Subcutaneous adipose tissue (tissue), 4 donors: ENCODE measurements around the gene TXN2. TPM values are rescaled to one million over a fixed set of nuclear protein-coding genes. Genes with fewer than 3 reads are reported as not detected.

Source experiments
- total RNA-seq, 4 donors: library from RNA; depleted of rRNA; stranded (reverse); fragments of >200 nt; gene quantifications; one replicate each; pipeline ENCODE4 v1.1.0, GENCODE V29; 2016
- TF ChIP-seq, protein P1 (sequence below): fragments of 450-650 bp; IDR thresholded peaks from one replicate; pipeline ENCODE4 v1.5.1; 2016; ENCODE audit warnings: low read depth, mild to moderate bottlenecking, control low read depth, antibody characterized with exemption, moderate library complexity

Gene TXN2
- total RNA-seq, 4 donors from 2014 or later, result 26.9 to 84.6 (median 65.3) TPM

DNA sequence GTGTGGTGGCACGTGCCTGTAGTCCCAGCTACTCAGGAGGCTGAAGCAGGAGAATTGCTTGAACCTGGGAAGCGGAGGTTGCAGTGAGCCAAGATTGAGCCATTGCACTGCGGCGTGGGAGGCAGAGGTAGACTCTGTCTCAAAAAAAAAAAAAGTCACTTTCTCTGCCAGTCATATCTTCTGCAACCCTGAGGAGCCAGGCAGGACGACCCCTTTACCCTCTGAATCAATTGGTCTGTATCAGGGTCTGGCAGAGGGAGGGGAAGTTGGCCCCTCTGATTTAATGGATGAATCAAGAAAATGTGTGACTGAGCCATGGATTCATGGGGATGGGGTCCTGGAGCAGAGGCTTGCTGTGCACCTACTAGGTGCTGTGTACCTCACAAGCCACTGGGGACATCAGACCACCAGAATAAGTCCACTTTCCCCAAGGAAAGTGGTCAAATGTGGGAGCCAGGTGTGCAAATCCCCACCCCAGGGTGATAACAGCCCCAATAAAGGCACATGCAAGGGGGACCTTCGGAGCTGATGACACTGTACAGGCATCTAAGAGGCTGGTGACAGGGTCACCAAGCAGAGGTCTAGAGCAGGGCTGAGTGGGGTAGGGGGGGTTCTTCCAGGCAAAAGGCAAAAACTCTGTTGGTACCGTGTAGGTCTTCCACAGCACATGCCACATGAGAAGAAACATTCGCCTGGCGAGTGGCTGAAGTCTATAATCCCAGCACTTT, 29.0 kb downstream of the TXN2 start:
- TF ChIP-seq, protein P1, sequence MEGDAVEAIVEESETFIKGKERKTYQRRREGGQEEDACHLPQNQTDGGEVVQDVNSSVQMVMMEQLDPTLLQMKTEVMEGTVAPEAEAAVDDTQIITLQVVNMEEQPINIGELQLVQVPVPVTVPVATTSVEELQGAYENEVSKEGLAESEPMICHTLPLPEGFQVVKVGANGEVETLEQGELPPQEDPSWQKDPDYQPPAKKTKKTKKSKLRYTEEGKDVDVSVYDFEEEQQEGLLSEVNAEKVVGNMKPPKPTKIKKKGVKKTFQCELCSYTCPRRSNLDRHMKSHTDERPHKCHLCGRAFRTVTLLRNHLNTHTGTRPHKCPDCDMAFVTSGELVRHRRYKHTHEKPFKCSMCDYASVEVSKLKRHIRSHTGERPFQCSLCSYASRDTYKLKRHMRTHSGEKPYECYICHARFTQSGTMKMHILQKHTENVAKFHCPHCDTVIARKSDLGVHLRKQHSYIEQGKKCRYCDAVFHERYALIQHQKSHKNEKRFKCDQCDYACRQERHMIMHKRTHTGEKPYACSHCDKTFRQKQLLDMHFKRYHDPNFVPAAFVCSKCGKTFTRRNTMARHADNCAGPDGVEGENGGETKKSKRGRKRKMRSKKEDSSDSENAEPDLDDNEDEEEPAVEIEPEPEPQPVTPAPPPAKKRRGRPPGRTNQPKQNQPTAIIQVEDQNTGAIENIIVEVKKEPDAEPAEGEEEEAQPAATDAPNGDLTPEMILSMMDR, result no peak

DNA sequence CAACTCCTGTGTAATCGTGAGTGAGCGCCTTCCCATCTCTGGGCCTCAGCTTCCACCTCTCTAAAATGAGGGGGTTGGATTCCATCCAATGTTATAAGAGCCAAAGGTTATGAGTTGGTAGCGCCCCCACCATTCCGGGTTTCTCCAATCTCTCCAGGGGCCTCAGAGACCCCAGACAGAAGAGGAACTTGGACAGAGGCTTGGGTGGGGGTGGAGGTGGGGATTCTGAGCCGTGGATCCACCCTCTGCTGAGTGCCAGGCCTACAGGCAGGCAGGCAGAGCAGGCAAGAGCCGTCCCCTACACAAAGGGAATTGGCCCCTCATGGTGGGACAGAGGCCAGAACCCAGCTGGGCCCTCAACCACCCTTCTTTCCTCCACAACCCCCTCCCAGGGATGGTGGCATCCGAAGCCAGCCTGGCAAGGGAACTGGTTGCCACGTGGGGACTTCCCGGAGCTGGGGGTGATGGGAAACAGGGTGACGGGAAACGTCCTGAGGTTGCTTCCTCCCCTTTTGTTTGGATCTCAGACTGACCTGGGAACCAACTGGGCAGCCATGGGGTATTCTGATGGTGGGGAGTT, 31.8 kb downstream of the TXN2 start:
- TF ChIP-seq, protein P1, result no peak

DNA sequence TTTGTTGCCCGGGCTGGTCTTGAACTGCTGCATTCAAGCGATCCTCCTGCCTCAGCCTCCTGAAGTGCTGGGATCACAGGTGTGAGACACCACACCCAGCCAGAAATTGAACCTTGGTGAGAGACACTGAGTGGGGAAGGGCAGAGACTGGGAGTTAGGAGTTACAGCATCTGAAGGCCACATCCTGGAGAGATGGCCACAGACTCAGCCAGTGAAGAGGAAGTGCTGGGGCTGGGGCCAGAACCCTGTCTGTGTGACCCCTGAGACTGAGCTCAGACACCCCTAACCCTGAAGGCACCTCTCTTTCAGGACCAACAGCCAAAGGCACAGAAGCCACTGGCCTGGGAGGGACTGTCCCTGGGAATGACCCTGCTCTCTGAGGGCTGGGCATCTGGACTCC, 33.8 kb downstream of the TXN2 start:
- TF ChIP-seq, protein P1, result no peak

DNA sequence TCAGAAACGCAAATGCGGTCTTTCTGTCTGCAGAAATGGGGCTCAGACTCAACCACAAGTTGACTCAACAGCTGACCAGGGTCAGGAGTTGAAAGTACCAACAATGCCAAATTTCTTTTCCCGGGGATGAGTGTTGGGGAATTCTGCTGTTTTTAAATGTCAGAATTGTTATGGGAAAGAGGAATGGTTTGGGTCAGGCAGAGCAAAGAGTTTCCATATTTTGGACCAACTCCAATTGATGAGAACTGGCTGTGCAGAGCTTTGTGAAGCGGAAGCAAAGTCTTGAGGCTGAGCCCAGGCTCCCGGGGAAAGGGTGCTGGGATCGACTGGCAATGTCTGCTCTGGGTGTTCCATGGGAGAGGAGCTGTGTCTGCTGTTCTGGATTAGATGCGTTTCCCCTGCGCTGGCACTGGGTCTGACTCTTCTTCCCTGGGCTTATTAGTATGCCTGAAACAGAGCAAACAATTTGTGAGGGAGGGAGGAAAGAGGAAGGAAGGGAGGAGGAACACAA, 36.2 kb downstream of the TXN2 start:
- TF ChIP-seq, protein P1, result no peak

DNA sequence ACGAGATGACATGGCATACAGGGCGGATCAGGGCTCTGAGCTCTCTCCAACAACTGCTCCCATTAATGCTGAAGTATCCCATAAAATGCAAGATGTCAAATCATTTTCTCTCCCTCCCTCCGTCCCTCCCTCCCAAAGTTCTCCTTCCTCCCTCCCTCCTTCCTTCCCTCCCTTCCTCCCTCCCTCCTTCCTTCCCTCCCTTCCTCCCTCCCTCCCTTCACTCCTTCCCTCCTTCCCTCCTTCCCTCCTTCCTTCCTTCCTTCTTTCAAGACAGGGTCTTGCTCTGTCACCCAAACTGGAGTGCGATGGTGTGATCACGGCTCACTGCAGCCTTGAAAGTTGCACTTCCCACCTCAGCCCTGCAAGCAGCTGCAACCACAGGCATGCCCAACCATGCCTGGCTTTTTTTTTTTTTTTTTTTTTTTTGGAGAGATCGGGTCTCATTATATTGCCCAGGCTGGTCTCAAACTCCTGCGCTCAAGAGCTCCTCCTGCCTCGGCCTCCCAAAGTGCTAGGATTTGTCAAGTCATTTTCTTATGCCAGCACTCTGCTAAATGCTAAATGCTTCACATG, 38.2 kb downstream of the TXN2 start:
- TF ChIP-seq, protein P1, result no peak

DNA sequence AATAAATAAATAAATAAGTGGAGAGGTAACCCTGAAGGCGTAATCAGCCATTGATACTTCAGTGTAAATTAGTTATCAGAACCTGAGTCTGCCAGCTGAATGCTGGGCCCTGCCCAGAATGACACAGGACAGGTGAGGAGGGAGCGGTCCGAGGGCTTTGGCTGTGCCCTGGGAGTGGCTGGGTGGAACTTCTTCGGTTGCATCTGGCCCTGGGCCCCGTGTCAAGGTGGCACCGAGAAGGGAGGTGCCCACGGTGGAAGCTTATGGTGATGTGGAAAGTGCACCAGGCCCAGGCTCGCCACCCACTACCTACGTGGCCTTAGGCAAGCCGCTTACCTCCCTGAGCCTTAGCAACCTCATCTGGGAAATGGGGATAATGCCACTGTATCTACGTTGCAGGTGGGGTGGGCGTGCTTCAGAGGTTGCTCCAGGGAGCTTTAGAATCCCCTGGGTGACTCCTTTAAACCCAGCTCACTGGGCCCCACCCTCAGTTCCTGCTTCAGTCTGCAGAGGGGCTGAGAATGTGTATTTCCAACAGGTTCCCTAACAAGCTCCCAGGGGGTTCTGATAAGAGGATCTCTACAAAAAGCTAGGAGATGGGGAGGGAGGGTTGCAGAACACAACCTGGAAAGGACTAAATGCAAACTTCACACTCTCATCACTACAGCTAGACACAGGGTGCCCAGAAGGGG, 38.8 kb downstream of the TXN2 start:
- TF ChIP-seq, protein P1, result no peak
